Measurements from ENCODE around the gene HBS1L.

Gene HBS1L

GRCh38 chr6:134948142-134948541, 106.5 kb downstream of the HBS1L start:
- DNase-seq = no peak

- DNase-seq = no peak
These were observed 109.6 kb downstream of the HBS1L start for GRCh38 chr6:134945045-134945444.

- no peak for DNase-seq
These were observed 111.0 kb downstream of the HBS1L start for GRCh38 chr6:134943522-134944111.

GRCh38 chr6:134938896-134939295, 115.7 kb downstream of the HBS1L start:
- no peak for DNase-seq

- DNase-seq = no peak
These were observed 117.2 kb downstream of the HBS1L start for GRCh38 chr6:134937426-134937825.

GRCh38 chr6:134936931-134937330, 117.7 kb downstream of the HBS1L start:
- DNase-seq = no peak

GRCh38 chr6:134936476-134936875, 118.1 kb downstream of the HBS1L start:
- DNase-seq = no peak

GRCh38 chr6:134934793-134935485, 119.7 kb downstream of the HBS1L start:
- no peak for DNase-seq

- DNase-seq = no peak
These were observed 121.8 kb downstream of the HBS1L start for GRCh38 chr6:134932535-134933470.

- DNase-seq = no peak
These were observed 122.5 kb downstream of the HBS1L start for GRCh38 chr6:134932098-134932497.

GRCh38 chr6:134930463-134930862, 124.2 kb downstream of the HBS1L start:
- DNase-seq = no peak

GRCh38 chr6:134928151-134928900, 126.3 kb downstream of the HBS1L start:
- DNase-seq = no peak

- DNase-seq = no peak
These were observed 128.8 kb downstream of the HBS1L start for GRCh38 chr6:134925800-134926199.

- DNase-seq = no peak
These were observed 132.8 kb downstream of the HBS1L start for GRCh38 chr6:134921721-134922261.

GRCh38 chr6:134921276-134921675, 133.3 kb downstream of the HBS1L start:
- DNase-seq = no peak

- no peak for DNase-seq
These were observed 134.2 kb downstream of the HBS1L start for GRCh38 chr6:134920422-134920821.

GRCh38 chr6:134918418-134918961, 136.1 kb downstream of the HBS1L start:
- DNase-seq = no peak

GRCh38 chr6:134911547-134911946, 143.1 kb downstream of the HBS1L start:
- DNase-seq = no peak

GRCh38 chr6:134910593-134910935, 144.1 kb downstream of the HBS1L start:
- DNase-seq = no peak

Measured in right forelimb (tissue), 1 donor.